Nephron progenitor cell (in vitro differentiated cells): ENCODE measurements around the gene NOX3.

Experiments
- DNase-seq: peaks from one replicate; pipeline ENCODE4 v3.0.0; 2021
- H3K27ac Mint-ChIP-seq: 2 replicates; pipeline ENCODE4 v1.8.0; 2021; ENCODE audit warnings: mild to moderate bottlenecking, moderate library complexity, mixed read lengths
- H3K27me3 Mint-ChIP-seq: 2 replicates; pipeline ENCODE4 v1.8.0; 2021; ENCODE audit warnings: mild to moderate bottlenecking, low read depth, mixed read lengths; ENCODE audit not compliant: poor library complexity
- H3K36me3 Mint-ChIP-seq: 2 replicates; pipeline ENCODE4 v1.8.0; 2021; ENCODE audit warnings: low read depth, mixed read lengths
- H3K4me1 Mint-ChIP-seq: 2 replicates; pipeline ENCODE4 v1.8.0; 2021; ENCODE audit warnings: mixed read lengths
- H3K4me3 Mint-ChIP-seq: 2 replicates; pipeline ENCODE4 v1.8.0; 2021; ENCODE audit warnings: mild to moderate bottlenecking, moderate library complexity, mixed read lengths
- H3K9me3 Mint-ChIP-seq: 2 replicates; pipeline ENCODE4 v1.8.0; 2021; ENCODE audit warnings: mild to moderate bottlenecking, moderate library complexity, mixed read lengths
- TF ChIP-seq, protein P1 (sequence below): fragments of 200-600 bp; sonication (generic); IDR thresholded peaks from 2 replicates; pipeline ENCODE4 v1.5.0; 2021; ENCODE audit warnings: antibody characterized with exemption

NOX3 gene

DNA sequence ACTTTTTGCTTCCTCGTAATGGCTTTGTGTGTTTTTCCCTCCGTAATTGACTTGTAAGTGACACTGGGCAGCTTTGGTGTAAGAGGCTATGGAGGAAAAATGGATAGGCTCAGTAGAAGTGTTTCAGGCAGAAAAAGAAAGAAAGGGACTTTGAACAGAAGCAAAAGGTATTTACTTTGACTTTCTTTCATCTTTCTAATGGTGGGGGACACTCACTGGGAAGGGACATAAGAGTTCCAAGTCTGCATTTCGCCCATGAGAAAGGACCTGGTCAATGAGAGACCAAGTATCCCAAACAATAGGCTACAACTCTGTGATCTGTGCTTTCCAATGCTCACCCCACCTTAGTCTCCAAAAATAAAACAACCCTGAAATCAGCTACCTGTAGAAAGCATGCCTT, 41.6 kb downstream of the NOX3 start:
- H3K27me3 Mint-ChIP-seq, result no peaks in the 10 kb centered on the region
- DNase-seq, result no peak
- no peak overlapping the region for H3K27ac Mint-ChIP-seq
- peaks cover 20% of the 10 kb centered on the region for H3K4me1 Mint-ChIP-seq
- no peaks in the 10 kb centered on the region for H3K9me3 Mint-ChIP-seq
- H3K36me3 Mint-ChIP-seq, result no peaks in the 10 kb centered on the region
- TF ChIP-seq, protein P1, sequence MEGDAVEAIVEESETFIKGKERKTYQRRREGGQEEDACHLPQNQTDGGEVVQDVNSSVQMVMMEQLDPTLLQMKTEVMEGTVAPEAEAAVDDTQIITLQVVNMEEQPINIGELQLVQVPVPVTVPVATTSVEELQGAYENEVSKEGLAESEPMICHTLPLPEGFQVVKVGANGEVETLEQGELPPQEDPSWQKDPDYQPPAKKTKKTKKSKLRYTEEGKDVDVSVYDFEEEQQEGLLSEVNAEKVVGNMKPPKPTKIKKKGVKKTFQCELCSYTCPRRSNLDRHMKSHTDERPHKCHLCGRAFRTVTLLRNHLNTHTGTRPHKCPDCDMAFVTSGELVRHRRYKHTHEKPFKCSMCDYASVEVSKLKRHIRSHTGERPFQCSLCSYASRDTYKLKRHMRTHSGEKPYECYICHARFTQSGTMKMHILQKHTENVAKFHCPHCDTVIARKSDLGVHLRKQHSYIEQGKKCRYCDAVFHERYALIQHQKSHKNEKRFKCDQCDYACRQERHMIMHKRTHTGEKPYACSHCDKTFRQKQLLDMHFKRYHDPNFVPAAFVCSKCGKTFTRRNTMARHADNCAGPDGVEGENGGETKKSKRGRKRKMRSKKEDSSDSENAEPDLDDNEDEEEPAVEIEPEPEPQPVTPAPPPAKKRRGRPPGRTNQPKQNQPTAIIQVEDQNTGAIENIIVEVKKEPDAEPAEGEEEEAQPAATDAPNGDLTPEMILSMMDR, result no peak
- H3K4me3 Mint-ChIP-seq, result no peak overlapping the region

DNA sequence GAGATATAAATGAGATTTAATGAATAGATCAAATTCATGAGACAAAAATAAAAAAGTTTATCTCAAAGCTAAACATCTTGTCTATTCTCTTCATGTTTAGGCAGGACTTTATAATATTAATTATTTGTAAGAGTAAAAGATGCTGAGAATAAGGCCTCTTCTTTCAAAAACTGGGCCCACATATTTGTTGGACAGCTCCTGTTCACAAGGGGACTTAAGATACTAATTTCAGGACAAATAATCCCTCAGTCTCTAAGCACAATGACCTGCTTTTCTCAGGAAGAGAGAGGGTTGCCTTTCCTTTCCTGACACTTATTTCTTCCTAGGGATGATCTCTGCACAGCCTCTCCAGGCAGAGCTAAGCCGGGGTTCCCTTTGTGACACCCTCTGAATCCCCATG, 43.3 kb downstream of the NOX3 start:
- TF ChIP-seq, protein P1, result no peak
- no peaks in the 10 kb centered on the region for H3K36me3 Mint-ChIP-seq
- no peak overlapping the region for H3K4me3 Mint-ChIP-seq
- H3K27ac Mint-ChIP-seq, result no peak overlapping the region
- no peak for DNase-seq
- peaks cover 3% of the 10 kb centered on the region for H3K9me3 Mint-ChIP-seq
- H3K27me3 Mint-ChIP-seq, result no peaks in the 10 kb centered on the region
- H3K4me1 Mint-ChIP-seq, result peaks cover 5% of the 10 kb centered on the region

DNA sequence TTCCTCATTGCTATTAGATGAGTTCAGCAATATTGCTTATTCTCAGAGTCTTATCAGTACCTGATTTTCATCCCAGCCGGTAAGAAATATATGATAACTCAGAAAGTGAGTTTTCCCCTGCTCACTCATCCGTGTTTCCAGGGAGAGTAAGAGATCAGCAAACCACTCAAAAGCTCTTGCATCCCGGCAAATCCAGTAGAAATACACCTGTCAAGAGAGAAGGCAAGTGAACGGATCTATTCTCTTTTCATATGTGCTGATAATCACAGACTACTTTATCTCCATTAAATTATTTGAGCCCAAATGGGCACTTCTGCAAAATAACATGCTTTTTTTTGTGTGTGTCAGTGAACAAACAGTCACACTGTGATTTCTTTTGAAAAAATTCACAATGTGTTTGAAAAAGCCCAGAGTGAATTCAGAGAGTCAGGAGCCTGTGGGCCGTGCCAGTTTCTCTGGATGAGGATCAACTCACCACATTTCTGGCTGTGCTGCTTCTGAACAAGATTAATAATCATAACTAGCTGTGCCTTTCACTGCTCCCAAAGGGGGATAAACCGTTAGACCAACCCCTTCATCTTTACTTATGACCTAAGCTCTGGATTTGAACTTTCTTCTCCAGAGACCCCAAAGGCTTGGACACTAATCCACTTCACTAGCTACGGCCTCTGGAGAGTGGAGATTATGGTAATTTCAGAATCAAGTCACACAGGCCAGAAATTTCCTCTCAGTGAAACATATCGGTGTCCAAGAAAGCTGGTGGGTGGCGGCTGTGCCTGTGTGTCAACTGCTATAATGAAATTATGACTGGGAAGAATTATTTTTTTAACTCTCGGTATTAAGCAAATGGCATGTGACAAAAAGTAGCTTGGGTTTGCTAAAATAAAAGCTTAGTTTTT, 44.2 kb downstream of the NOX3 start:
- no peak overlapping the region for H3K4me3 Mint-ChIP-seq
- no peaks in the 10 kb centered on the region for H3K4me1 Mint-ChIP-seq

GRCh38 chr6:155409391-155409790, 46.2 kb downstream of the NOX3 start:
- H3K27me3 Mint-ChIP-seq, result no peaks in the 10 kb centered on the region
- H3K9me3 Mint-ChIP-seq, result peaks cover 3% of the 10 kb centered on the region
- H3K4me3 Mint-ChIP-seq, result no peak overlapping the region
- H3K36me3 Mint-ChIP-seq, result no peaks in the 10 kb centered on the region
- no peak overlapping the region for H3K27ac Mint-ChIP-seq
- H3K4me1 Mint-ChIP-seq, result no peaks in the 10 kb centered on the region
- TF ChIP-seq, protein P1, result no peak
- DNase-seq, result no peak

More for the DNA sequence above, 44.2 kb downstream of the NOX3 start:
- no peak overlapping the region for H3K27ac Mint-ChIP-seq
- peaks cover 3% of the 10 kb centered on the region for H3K9me3 Mint-ChIP-seq
- no peaks in the 10 kb centered on the region for H3K36me3 Mint-ChIP-seq
- no peaks in the 10 kb centered on the region for H3K27me3 Mint-ChIP-seq
- no peak for DNase-seq
- TF ChIP-seq, protein P1, result no peak

DNA sequence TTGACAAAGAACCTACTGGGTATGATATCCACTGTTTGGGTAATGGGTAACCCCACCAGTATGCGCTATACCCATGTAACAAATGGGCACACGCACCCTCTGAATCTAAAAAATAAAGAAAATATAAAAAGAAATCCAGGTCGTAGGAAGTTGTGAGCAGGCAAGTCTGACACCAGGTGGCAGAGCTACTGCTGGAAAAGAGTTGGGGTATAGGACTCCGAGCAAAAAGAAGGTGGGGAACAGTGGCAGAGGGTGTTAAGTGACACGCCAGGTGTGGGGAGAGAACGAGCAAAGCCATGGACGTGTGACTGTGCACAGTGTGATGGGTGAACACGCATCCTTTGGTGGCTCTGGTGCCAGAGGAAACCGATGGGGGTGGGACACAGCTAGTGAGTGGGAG, 46.7 kb downstream of the NOX3 start:
- Mint-ChIP-seq H3K4me3 (no peak overlapping the region), H3K27ac (no peak overlapping the region), H3K9me3 (peaks cover 3% of the 10 kb centered on the region), H3K36me3 (no peaks in the 10 kb centered on the region), H3K4me1 (no peaks in the 10 kb centered on the region), H3K27me3 (no peaks in the 10 kb centered on the region)
- TF ChIP-seq, protein P1, result no peak
- no peak for DNase-seq

DNA sequence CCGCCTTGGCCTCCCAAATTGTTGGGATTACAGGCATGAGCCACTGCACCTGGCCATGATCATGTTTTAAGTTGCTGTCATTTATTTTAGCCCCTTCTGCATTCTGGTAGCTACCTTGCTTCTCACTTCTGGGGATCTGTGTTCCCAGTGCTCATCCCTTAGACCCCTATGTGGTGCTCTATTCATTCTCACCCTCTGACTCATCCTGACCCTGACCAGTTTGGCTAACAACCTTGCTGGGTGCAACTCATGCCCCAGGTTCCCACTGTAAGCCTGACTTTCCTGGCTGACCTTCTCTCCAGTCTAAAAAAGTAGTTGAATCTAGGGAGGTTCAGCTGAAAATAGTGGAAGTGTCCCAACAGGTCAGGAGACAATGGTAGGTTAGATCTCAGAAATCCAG, 47.4 kb downstream of the NOX3 start:
- Mint-ChIP-seq H3K27ac (peak overlapping the region; percentile 21), H3K27me3 (no peaks in the 10 kb centered on the region), H3K9me3 (peaks cover 3% of the 10 kb centered on the region), H3K4me3 (no peak overlapping the region), H3K4me1 (no peaks in the 10 kb centered on the region), H3K36me3 (no peaks in the 10 kb centered on the region)
- TF ChIP-seq, protein P1, result no peak
- DNase-seq, result no peak
